BJ (cell line): Measurements from ENCODE around the gene KCNJ12. TPM values are rescaled to one million over a fixed set of nuclear protein-coding genes. Genes with fewer than 3 reads are reported as not detected.

ENCODE experiments used
- CTCF ChIA-PET: fragments of 350-600 bp; formaldehyde crosslinking; extraction: SDS; loops from one replicate; lab custom pipeline; 2021; ENCODE audit warnings: antibody characterized with exemption, inconsistent platforms; lab: Yijun Ruan, JAX
- POLR2A ChIA-PET: fragments of 300-600 bp; sonication (Branson Sonifier 250); formaldehyde crosslinking; extraction: SDS; loops from one replicate; lab custom pipeline; 2021; ENCODE audit warnings: antibody characterized with exemption; lab: Charles Lee
- DNase-seq: peaks from one replicate; pipeline ENCODE4 v3.0.0-alpha.2; 2011; ENCODE audit warnings: low read depth
- H3K27me3 ChIP-seq: 2 replicates; pipeline ENCODE4 v1.6.0; 2011; ENCODE audit warnings: low read length; ENCODE audit not compliant: control insufficient read depth, insufficient read depth
- H3K36me3 ChIP-seq: 2 replicates; pipeline ENCODE4 v1.5.1; 2011; ENCODE audit warnings: low read length; ENCODE audit not compliant: control insufficient read depth, insufficient read depth
- H3K4me3 ChIP-seq: 2 replicates; pipeline ENCODE4 v1.5.1; 2011; ENCODE audit warnings: low read depth, mild to moderate bottlenecking, control low read depth, low read length
- polyA plus RNA-seq: library from polyadenylated mRNA; depleted of rRNA; stranded (reverse); fragments of >200 nt; gene quantifications from 2 replicates; pipeline ENCODE4 v1.2.3, GENCODE V29; 2011
- TF ChIP-seq, protein P1 (sequence below): IDR thresholded peaks from 2 replicates; pipeline ENCODE4 v1.5.1; 2011; ENCODE audit warnings: low read depth, mild to moderate bottlenecking, control low read depth, inconsistent platforms, low read length, moderate library complexity; ENCODE audit not compliant: insufficient read depth

Gene KCNJ12
- polyA plus RNA-seq, 1 experiment: 0.13 TPM

DNA sequence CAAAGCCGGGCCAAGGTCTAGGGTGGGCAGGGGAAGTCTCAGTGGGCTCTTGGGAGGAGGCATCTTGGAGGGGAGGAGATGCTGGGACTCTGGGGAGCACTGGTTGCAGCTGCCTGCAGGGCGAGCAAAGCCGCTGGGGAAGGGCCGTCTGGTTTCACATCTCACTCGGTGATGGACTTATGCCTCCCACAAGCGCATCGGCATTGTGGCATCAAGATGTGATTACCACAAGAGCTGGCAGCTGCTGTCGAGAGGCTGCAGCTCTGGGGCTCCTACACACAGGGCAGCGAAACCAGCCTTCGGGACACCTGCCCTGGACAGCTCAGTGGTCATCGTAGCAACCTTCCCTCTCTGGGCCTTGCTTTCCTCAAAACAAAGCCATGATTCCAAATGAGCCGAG lies 3.1 kb upstream of the KCNJ12 start:
- ChIA-PET CTCF (no interaction called here), POLR2A (interaction anchor here (0.6 kb wide), 1 partner anchor 27 kb away, joined by 3 read pairs; no protein-coding TSS in a partner anchor)
- Histone ChIP-seq H3K27me3 (peaks cover 18% of the 10 kb centered on the region), H3K4me3 (no peak overlapping the region), H3K36me3 (no peaks in the 10 kb centered on the region)
- no peak for DNase-seq
- TF ChIP-seq, protein P1, sequence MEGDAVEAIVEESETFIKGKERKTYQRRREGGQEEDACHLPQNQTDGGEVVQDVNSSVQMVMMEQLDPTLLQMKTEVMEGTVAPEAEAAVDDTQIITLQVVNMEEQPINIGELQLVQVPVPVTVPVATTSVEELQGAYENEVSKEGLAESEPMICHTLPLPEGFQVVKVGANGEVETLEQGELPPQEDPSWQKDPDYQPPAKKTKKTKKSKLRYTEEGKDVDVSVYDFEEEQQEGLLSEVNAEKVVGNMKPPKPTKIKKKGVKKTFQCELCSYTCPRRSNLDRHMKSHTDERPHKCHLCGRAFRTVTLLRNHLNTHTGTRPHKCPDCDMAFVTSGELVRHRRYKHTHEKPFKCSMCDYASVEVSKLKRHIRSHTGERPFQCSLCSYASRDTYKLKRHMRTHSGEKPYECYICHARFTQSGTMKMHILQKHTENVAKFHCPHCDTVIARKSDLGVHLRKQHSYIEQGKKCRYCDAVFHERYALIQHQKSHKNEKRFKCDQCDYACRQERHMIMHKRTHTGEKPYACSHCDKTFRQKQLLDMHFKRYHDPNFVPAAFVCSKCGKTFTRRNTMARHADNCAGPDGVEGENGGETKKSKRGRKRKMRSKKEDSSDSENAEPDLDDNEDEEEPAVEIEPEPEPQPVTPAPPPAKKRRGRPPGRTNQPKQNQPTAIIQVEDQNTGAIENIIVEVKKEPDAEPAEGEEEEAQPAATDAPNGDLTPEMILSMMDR: no peak

DNA sequence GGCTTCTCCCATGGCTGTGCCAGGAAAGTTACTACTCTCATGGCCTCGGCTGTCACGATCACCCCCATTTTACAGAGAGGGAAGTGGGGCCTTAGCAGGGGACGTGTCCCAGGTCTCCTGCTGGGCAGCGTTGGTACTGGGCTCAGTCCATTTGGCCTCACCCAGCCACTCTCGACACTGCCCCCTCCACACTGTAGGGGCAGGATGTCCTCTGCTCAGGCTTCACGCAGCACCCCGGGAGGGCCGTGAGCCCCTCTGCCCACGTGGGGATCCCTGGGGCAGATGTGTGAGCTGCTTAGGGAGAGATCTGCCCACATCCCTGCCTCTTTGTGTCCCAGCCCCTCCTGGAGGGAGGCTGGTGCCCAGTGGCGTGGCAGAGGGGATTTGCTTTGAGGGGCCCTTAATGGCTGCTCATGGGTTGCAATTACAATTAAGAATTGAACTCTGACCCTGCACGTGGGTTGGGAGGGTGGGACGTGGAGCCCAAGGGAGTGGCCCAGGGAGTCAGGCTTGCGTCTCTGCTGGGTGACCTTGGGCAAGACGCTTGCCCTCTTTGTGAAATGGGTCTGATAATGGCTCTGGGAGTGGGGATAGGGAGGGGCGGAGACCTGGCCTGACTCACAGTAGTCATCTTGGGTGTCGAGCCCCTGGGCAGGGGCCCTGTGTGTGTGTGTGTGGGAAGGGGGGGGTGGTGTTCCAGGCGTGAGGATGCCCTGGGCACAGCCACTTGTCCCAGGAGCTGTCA lies 2.3 kb upstream of the KCNJ12 start:
- TF ChIP-seq, protein P1: no peak
- H3K27me3 ChIP-seq: peaks cover 25% of the 10 kb centered on the region
- H3K4me3 ChIP-seq: no peak overlapping the region
- no peak for DNase-seq
- H3K36me3 ChIP-seq: no peaks in the 10 kb centered on the region
- ChIA-PET CTCF (no interaction called here), POLR2A (no interaction called here)

DNA sequence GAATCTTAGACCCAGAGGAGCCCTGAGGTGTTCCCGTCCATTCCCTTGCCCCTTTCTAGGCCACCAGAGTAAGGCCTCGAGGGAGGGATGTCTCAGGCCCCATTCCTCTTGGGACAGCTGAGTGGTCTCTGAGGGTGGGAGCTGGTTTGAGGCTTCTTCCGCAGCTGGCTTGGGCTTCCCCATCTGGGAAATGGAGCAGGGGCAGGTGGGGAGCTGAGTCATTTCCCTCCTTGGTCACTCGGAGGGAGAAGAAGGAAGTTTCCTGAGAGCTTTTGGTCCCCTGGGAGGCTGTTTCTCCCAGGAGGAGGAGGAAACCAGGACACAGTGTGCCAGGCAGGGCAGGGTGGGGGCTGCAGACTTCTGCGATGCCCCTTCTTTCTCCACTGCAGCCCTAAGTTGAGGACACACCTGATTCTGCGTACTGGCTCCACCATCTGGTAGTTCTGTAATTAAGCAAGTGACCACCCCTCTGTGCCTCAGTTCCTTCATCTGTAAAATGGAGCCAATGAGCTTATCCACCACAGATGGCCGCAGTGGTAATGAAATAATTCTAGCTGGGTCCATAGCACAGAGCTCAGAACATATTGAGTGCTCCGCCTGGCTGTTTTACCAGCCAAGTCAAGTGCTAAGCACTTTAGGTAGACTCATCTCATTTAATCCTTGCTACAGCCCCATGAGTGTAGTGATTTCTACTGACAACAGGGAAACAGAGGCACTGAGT lies 1.6 kb upstream of the KCNJ12 start:
- ChIA-PET CTCF (no interaction called here), POLR2A (no interaction called here)
- TF ChIP-seq, protein P1: no peak
- Histone ChIP-seq H3K4me3 (no peak overlapping the region), H3K27me3 (peaks cover 25% of the 10 kb centered on the region), H3K36me3 (no peaks in the 10 kb centered on the region)
- no peak for DNase-seq

DNA sequence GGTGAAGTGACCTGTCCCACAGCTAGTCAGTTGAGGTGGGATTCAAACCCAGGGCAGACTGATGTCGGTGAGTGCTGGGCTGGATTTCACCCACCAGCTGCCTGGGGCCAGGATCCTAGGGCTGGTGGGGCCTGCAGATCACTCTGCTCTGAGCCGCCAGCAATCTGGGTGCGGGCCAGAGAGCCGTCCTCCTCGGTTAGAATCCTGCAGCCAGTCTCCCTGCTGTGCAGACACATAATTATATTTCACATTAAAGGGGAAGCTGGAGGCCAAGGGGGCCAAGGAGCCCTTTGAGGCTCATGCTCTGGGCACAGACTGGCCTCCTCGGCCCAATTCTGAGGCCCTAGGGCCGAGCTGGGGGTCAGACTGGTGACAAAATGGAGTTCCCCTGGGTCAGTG lies 996 bp upstream of the KCNJ12 start:
- TF ChIP-seq, protein P1: no peak
- DNase-seq: no peak
- POLR2A ChIA-PET: no interaction called here
- H3K27me3 ChIP-seq: peaks cover 22% of the 10 kb centered on the region
- H3K4me3 ChIP-seq: no peak overlapping the region
- CTCF ChIA-PET: no interaction called here
- H3K36me3 ChIP-seq: no peaks in the 10 kb centered on the region

DNA sequence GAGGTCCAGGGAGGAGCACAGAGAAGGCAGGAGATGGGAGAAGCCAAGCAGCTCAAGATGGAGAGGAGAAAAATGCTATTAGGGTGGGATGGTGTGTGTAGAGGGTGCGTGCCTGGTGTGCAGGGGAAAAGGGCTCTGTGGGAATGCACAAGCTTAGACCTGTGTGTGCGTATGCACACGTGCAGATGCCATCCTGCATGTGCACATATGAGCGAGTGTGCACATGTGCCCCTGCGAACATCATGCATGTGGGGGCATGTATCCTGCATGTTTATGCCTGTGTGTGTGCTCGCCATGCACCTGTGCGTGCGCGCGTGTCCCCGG lies 438 bp upstream of the KCNJ12 start:
- ChIA-PET POLR2A (no interaction called here), CTCF (no interaction called here)
- no peak for DNase-seq
- TF ChIP-seq, protein P1: no peak
- no peak overlapping the region for H3K4me3 ChIP-seq
- no peaks in the 10 kb centered on the region for H3K36me3 ChIP-seq
- H3K27me3 ChIP-seq: peaks cover 22% of the 10 kb centered on the region
